Lower leg skin (tissue), 4 donors: ENCODE data around the gene MIEN1. TPM values are rescaled to one million over a fixed set of nuclear protein-coding genes. Genes with fewer than 3 reads are reported as not detected.

Source experiments
- DNase-seq, 2 donors: peaks; one replicate each; pipeline ENCODE4 v3.0.0-alpha.2; 2019; ENCODE audit warnings: low spot score in 2 of 2
- H3K4me3 ChIP-seq: fragments of 200-600 bp; sonication (generic); 2 replicates; pipeline ENCODE4 v1.5.1; 2017; ENCODE audit warnings: mild to moderate bottlenecking, low read depth; ENCODE audit not compliant: poor library complexity, severe bottlenecking
- CTCF ChIP-seq, 3 donors: fragments of 450-650 bp; IDR thresholded peaks; one replicate each; pipeline ENCODE4 v1.5.1; 2016; ENCODE audit warnings: antibody characterized with exemption in 3 of 3, mild to moderate bottlenecking in 3 of 3, moderate library complexity in 2 of 3
- POLR2A ChIP-seq, 2 donors: fragments of 450-650 bp; IDR thresholded peaks; one replicate each; pipeline ENCODE4 v1.6.1; 2016 to 2017; ENCODE audit warnings: antibody characterized with exemption in 2 of 2, mild to moderate bottlenecking in 1 of 2, moderate library complexity in 1 of 2
- WGBS, 2 donors: methylation state at CpG; one replicate each; pipeline ENCODE4 v1.1.5; 2018; 5-methylcytosine and 5-hydroxymethylcytosine counted together
- intact Hi-C: fragments of 100-400 bp; cut with DNase I; formaldehyde crosslinking; loops from one replicate; pipeline ENCODE4 v1.15.0; 2023; ENCODE audit warnings: low total_unique reads
- total RNA-seq, 4 donors: library from RNA; depleted of rRNA; stranded (reverse); fragments of >200 nt; gene quantifications; one replicate each; pipeline ENCODE4 v1.1.0, GENCODE V29; 2016

The MIEN1 gene
- total RNA-seq, 4 donors from 2014 or later, result 42.8 to 82.0 (median 59.7) TPM

- WGBS, 2 donors, result 84% methylated on average over 20 of the region's 20 CpGs
- DNase-seq, result no peak
- intact Hi-C loops, result no loop called here
- no peak overlapping the region for H3K4me3 ChIP-seq
- TF ChIP-seq POLR2A (IDR thresholded peaks at IDR 0.05) (no peak), CTCF (IDR thresholded peaks at IDR 0.05) (no peak)
These were observed 20.1 kb downstream of the MIEN1 start for GRCh38 chr17:39709998-39710964.

- no peak for TF ChIP-seq CTCF (IDR thresholded peaks at IDR 0.05)
- no peak for TF ChIP-seq POLR2A (IDR thresholded peaks at IDR 0.05)
- DNase-seq, result no peak
- no peak overlapping the region for H3K4me3 ChIP-seq
- intact Hi-C loops, result no loop called here
- 85 to 93% methylated on average over 14 of the region's 14 CpGs for WGBS, 2 donors
These were observed 20.9 kb downstream of the MIEN1 start for GRCh38 chr17:39709319-39709997.

GRCh38 chr17:39706921-39707337, 23.4 kb downstream of the MIEN1 start:
- TF ChIP-seq POLR2A (IDR thresholded peaks at IDR 0.05), result no peak
- TF ChIP-seq CTCF (IDR thresholded peaks at IDR 0.05), result no peak
- 49 to 83% methylated on average over 7 of the region's 7 CpGs for WGBS, 2 donors
- H3K4me3 ChIP-seq, result no peak overlapping the region
- intact Hi-C loops, result no loop called here
- no peak for DNase-seq

- TF ChIP-seq POLR2A (IDR thresholded peaks at IDR 0.05), result no peak
- no peak for TF ChIP-seq CTCF (IDR thresholded peaks at IDR 0.05)
- 52 to 62% methylated on average over 8 of the region's 8 CpGs for WGBS, 2 donors
- intact Hi-C loops, result no loop called here
- DNase-seq, result no peak
- no peak overlapping the region for H3K4me3 ChIP-seq
These were observed 23.9 kb downstream of the MIEN1 start for GRCh38 chr17:39706383-39706782.

DNA sequence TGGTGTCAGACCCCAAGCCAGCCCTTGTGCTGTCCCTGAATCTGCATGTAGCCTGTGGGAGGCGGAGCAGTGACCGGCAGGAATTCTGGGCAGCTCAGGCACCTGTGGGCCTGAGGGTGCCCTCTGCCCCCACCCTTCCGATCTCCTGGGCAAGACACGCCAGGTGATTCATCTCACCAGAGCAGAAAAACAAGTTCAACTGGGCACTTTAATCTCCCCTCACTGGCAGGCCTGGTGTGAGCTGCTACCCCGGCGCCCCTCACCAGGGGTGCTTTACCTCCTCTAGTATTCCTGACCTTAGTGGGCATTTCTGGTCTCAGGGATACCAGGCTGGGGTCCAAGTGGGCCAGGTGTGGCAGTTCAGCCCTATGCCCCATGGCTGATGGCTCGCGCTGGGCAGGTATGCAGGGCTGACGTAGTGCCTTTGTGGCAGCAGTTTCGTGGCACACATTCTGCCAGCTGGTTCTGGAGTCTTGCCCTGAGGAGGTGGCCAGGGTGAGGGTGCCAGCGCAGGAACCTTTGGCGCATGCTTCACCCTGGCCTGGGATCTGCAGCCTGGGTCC, 24.5 kb downstream of the MIEN1 start:
- intact Hi-C loops, result no loop called here
- TF ChIP-seq CTCF (IDR thresholded peaks at IDR 0.05), result no peak
- TF ChIP-seq POLR2A (IDR thresholded peaks at IDR 0.05), result no peak
- no peak overlapping the region for H3K4me3 ChIP-seq
- peak in 1 of 2 donors; percentile 39 for DNase-seq
- 42 to 58% methylated on average over 10 to 11 of the region's 12 CpGs for WGBS, 2 donors
